ENCODE results near the gene PDS5B.
"Not testable (repeated sequence)": the region's sequence is repeated elsewhere in the genome, so short reads cannot be mapped to it uniquely, and the experiment has no call there.

The PDS5B gene

DNA sequence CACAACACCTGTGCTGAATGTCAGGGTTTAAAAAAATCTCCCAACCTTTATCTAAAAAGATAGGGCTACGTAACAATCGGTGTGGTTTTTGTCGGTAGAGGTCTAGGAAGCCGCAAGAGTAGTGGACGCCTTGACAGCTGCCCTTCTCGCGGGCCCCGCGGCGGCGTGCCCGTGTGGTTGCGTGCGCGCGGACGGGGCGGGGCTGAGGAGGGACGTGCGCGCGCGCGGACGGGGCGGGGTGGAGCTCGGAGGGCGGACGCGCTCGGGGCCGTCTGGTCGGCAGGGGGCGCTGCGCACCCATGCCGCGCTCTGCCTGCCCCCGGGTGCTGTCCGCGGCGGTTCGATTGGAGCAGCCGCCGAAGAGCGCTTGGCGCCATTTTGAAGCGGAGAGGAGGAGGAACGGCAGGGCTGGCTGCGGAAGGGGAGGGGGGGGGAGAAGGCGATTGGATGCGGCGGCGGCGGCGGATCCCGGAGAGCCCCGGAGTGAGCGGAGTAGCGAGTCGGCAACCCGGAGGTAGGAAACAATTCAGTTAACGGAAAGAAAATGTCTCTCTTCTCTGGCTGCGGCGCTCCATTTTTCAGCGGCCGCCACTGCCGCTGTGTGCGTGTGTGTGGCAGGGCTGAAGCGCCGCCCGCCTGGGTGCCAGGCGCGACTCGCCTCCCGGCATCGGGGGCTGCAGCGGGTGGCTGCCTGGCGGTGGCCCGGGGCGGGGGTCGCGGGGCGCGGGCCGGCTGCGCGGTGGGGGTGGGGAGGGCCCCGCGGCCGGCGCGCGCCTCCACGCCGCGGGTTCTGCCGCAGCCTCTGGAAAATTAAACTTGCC, at the start of gene PDS5B:
TSS of gene PDS5B (plus strand) at position 373 of the 821 bp plus-strand sequence. CDS start 62,321 bp downstream, outside the sequence.
- DNase-seq, result peak; percentile 41 to 97 (median 92)

- peak in 4 of 14 donors; percentile 10 to 62 (median 40) for DNase-seq
Measured at GRCh38 chr13:32537580-32538142, 48.6 kb upstream of the PDS5B start.

DNA sequence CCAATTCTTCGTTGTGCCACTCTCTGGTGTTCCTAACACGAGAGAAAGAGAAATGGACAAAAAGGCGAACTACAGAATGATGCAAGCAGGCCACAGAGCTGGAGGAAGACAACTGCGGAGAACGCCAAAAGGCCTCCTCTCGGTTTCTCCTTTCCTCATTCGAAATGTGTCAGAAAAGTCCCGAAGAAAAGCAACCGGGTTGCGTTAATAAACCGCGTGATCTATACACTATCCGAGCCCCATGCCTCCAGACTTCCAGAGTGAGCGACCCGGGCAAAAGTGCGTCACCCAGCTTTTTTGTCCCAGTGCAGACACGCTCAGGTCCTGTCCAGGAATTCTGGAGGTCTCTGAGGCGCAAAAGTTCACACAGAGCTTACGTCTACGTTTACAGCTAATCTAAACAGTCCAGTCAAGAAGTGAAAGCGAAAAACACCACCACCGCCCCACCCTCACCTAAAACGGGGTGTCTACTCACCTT, 48.1 kb upstream of the PDS5B start:
- DNase-seq, result peak in 4 of 14 donors; percentile 47 to 80 (median 76)

DNA sequence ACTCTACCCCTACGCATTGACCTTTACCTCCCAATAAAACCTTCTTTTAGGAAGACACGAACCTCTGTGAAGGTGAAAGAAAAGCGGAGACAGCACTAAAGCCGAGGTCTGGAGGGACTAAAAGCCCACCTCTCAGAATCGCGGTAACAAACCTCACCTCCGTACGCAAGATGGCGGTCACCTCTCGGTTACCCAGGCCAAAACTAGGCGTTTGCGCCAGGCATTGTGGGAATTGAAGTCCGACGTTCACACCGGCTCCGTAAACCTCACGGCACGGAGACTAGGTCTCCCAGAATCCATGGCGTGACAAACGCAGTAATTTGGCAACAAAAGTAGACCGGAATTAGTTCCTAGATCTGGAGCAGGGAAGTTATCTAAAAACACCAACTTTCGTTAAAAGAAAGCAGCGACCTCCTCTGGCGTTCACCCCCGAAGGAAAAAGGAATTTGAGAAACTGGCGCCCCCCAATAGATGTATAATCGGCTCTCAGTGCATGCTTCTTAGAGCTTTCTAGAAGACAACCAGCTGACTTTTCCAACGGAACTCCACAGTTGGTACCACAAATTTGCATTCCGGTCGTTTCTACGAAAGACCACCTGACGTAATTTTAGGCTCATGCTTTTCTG, 47.5 kb upstream of the PDS5B start, which contains the start of gene N4BP2L2:
TSS of gene N4BP2L2 (minus strand) at position 175 of the 626 bp plus-strand sequence. CDS start 1,768 bp downstream, outside the sequence.
- DNase-seq, result peak; percentile 49 to 96 (median 89)

GRCh38 chr13:32542221-32542620, 44.0 kb upstream of the PDS5B start:
- DNase-seq, result no peak

GRCh38 chr13:32545083-32545482, 41.2 kb upstream of the PDS5B start:
- no peak for DNase-seq

DNA sequence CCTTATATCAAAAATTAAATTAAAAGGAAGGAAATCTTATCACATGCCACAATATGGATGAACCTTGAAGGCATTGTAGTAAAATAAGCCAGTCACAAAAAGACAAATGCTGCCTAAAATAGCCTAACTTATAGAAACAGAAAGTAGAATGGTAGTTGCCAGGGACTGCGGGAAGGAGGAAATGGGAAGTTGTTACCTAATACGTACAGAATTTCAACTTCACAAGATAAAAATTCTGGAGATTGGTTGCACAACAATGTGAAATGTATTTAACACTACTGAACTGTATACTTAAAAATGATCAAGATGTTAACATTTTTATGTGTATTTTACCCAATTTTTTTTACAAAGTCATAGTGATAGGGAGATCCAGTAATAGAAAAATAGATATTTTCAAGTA, 37.4 kb upstream of the PDS5B start:
- DNase-seq, result no peak

- no peak for DNase-seq
Measured at GRCh38 chr13:32549788-32550187, 36.5 kb upstream of the PDS5B start.

- DNase-seq, result no peak
Measured at GRCh38 chr13:32553720-32554119, 32.5 kb upstream of the PDS5B start.

GRCh38 chr13:32555613-32556012, 30.6 kb upstream of the PDS5B start:
- DNase-seq, result no peak

DNA sequence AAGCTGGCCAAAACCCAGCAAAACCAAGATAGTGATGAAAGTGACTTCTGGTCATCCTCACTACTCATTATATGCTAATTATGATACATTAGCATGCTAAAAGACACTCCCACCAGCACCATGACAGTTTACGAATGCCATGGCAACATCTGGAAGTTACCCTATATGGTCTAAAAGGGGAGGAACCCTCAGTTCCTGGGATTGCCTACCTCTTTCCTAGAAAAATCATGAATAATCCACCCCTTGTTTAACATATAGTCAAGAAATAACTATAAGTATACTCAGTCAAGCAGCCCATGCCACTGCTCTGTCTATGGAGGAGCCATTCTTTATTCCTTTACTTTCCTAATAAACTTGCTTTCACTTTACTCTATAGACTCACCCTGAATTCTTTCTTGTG, 25.4 kb upstream of the PDS5B start:
- not testable (repeated sequence) for DNase-seq

DNA sequence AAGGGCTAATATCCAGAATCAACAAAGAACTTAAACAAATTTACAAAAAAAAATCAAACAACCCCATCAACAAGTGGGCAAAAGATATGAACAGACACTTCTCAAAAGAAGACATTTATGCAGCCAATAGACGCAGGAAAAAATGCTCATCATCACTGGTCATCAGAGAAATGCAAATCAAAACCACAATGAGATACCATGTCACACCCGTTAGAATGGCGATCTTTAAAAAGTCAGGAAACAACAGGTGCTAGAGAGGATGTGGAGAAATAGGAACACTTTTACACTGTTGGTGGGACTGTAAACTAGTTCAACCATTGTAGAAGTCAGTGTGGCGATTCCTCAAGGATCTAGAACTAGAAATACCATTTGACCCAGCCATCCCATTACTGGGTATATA, 10.6 kb upstream of the PDS5B start:
- DNase-seq, result not testable (repeated sequence)

DNA sequence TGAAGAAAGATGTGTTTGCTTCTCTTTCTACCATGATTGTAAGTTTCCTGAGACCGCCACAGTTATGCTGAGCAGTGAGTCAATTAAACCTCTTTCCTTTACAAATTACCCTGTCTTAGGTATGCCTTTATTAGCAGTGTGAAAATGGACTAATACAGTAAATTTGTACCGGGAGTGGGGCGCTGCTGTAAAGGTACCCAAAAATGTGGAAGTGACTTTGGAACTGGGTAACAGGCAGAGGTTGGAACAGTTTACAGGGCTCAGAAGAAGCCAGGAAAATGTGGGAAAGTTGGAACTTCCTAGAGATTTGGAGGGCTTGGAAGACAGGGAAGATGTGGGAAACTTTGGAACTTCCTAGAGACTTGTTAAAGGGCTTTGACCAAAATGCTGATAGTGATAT, 9.2 kb upstream of the PDS5B start:
- no peak for DNase-seq

DNA sequence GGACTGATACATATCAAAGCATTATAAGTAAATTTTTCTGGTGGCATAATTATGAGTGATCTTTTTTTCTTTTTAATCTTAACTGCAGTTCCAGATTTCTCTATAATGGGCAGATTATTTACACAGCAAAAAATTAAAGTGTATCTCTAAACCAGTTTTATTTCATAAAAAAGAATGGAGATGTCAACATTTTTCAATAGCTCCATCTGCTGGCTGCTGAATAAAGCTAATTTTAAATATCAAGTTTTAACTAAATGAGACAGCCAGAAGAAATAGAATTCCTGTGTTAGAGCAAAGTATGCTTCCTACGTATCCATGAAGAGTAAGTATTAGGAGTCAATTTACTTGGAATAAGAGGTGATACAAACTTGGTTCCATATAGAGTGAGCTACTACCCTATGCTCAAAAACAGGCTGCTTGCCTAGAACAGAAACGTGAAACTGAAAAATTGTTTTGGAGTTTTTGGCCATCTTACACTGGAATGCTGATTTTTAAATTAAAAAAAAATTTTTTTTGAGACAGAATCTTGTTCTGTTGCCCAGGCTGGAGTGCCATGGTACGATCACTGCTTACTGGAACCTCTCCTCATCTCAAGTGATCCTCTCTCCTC, 5.0 kb upstream of the PDS5B start:
- no peak for DNase-seq

DNA sequence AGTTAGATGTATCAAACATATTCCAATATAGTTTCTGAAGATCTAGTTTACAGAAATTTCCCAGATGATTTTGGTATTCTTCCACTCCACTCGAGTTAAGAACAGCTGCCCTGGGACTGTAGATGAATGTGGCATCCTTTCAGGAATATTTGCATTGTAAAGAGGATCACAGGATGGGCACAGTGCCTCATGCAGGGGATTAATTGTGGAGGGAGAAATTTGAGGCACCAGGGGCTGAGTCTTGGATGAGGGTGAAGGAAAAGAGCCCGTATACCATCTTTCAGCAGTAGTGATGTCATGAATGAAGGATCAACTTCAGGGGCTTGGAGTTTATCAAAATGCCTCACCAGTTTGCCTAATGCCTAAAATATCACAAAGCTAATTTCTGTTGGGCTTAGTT, 4.0 kb upstream of the PDS5B start:
- DNase-seq, result no peak

GRCh38 chr13:32582991-32583390, 3.3 kb upstream of the PDS5B start:
- no peak for DNase-seq

GRCh38 chr13:32585550-32586079, 637 bp upstream of the PDS5B start:
- DNase-seq, result peak in 5 of 14 donors; percentile 4 to 51 (median 7)

GRCh38 chr13:32587011-32587810, 959 bp downstream of the PDS5B start:
- peak in 13 of 14 donors; percentile 32 to 78 (median 53) for DNase-seq

GRCh38 chr13:32587811-32588170, 1.5 kb downstream of the PDS5B start:
- no peak for DNase-seq

GRCh38 chr13:32588736-32589135, 2.5 kb downstream of the PDS5B start:
- DNase-seq, result no peak

GRCh38 chr13:32589471-32589870, 3.2 kb downstream of the PDS5B start:
- DNase-seq, result no peak

- DNase-seq, result no peak
Measured at GRCh38 chr13:32590266-32590665, 4.0 kb downstream of the PDS5B start.

Measured in C1 segment of cervical spinal cord (tissue), 14 donors.